ENCODE results near the gene PPP3CA.

Gene PPP3CA

GRCh38 chr4:101284546-101284945 is 62.8 kb downstream of the PPP3CA start:
- Histone ChIP-seq H3K36me3 (ENCODE audit: control insufficient read depth, insufficient read depth, low read length) (no peaks in the 10 kb centered on the region), H3K4me3 (ENCODE audit: low read depth, low read length) (no peak overlapping the region), H3K9ac (ENCODE audit: low read depth, low read length) (no peak overlapping the region), H3K9me3 (ENCODE audit: control insufficient read depth, insufficient read depth, low read length) (no peaks in the 10 kb centered on the region), H3K27me3 (ENCODE audit: control insufficient read depth, insufficient read depth, low read length) (no peaks in the 10 kb centered on the region), H3K4me1 (ENCODE audit: control insufficient read depth, insufficient read depth, low read length) (peaks cover 38% of the 10 kb centered on the region)

- Histone ChIP-seq H3K9ac (ENCODE audit: low read depth, low read length) (no peak overlapping the region), H3K9me3 (ENCODE audit: control insufficient read depth, insufficient read depth, low read length) (no peaks in the 10 kb centered on the region), H3K27me3 (ENCODE audit: control insufficient read depth, insufficient read depth, low read length) (no peaks in the 10 kb centered on the region), H3K4me3 (ENCODE audit: low read depth, low read length) (no peak overlapping the region), H3K36me3 (ENCODE audit: control insufficient read depth, insufficient read depth, low read length) (no peaks in the 10 kb centered on the region), H3K4me1 (ENCODE audit: control insufficient read depth, insufficient read depth, low read length) (peaks cover 39% of the 10 kb centered on the region)
Observed at GRCh38 chr4:101283434-101283833, 63.9 kb downstream of the PPP3CA start.

GRCh38 chr4:101282076-101282844 is 65.1 kb downstream of the PPP3CA start:
- no peaks in the 10 kb centered on the region for H3K36me3 ChIP-seq (ENCODE audit: control insufficient read depth, insufficient read depth, low read length)
- no peak overlapping the region for H3K4me3 ChIP-seq (ENCODE audit: low read depth, low read length)
- H3K9ac ChIP-seq (ENCODE audit: low read depth, low read length) = no peak overlapping the region
- peaks cover 32% of the 10 kb centered on the region for H3K4me1 ChIP-seq (ENCODE audit: control insufficient read depth, insufficient read depth, low read length)
- H3K27me3 ChIP-seq (ENCODE audit: control insufficient read depth, insufficient read depth, low read length) = no peaks in the 10 kb centered on the region
- no peaks in the 10 kb centered on the region for H3K9me3 ChIP-seq (ENCODE audit: control insufficient read depth, insufficient read depth, low read length)

GRCh38 chr4:101280866-101281600 is 66.3 kb downstream of the PPP3CA start:
- no peak overlapping the region for H3K9ac ChIP-seq (ENCODE audit: low read depth, low read length)

GRCh38 chr4:101279377-101279871 is 67.9 kb downstream of the PPP3CA start:
- Histone ChIP-seq H3K27me3 (ENCODE audit: control insufficient read depth, insufficient read depth, low read length) (no peaks in the 10 kb centered on the region), H3K36me3 (ENCODE audit: control insufficient read depth, insufficient read depth, low read length) (no peaks in the 10 kb centered on the region), H3K4me3 (ENCODE audit: low read depth, low read length) (no peak overlapping the region), H3K9me3 (ENCODE audit: control insufficient read depth, insufficient read depth, low read length) (no peaks in the 10 kb centered on the region), H3K4me1 (ENCODE audit: control insufficient read depth, insufficient read depth, low read length) (peaks cover 25% of the 10 kb centered on the region), H3K9ac (ENCODE audit: low read depth, low read length) (no peak overlapping the region)

More at GRCh38 chr4:101280866-101281600, 66.3 kb downstream of the PPP3CA start:
- H3K4me1 ChIP-seq (ENCODE audit: control insufficient read depth, insufficient read depth, low read length) = peaks cover 25% of the 10 kb centered on the region
- H3K9me3 ChIP-seq (ENCODE audit: control insufficient read depth, insufficient read depth, low read length) = no peaks in the 10 kb centered on the region
- H3K4me3 ChIP-seq (ENCODE audit: low read depth, low read length) = no peak overlapping the region
- H3K27me3 ChIP-seq (ENCODE audit: control insufficient read depth, insufficient read depth, low read length) = no peaks in the 10 kb centered on the region
- H3K36me3 ChIP-seq (ENCODE audit: control insufficient read depth, insufficient read depth, low read length) = no peaks in the 10 kb centered on the region

GRCh38 chr4:101277671-101278070 is 69.7 kb downstream of the PPP3CA start:
- H3K36me3 ChIP-seq (ENCODE audit: control insufficient read depth, insufficient read depth, low read length) = no peaks in the 10 kb centered on the region
- H3K4me3 ChIP-seq (ENCODE audit: low read depth, low read length) = no peak overlapping the region
- peaks cover 14% of the 10 kb centered on the region for H3K4me1 ChIP-seq (ENCODE audit: control insufficient read depth, insufficient read depth, low read length)
- H3K9ac ChIP-seq (ENCODE audit: low read depth, low read length) = no peak overlapping the region
- no peaks in the 10 kb centered on the region for H3K9me3 ChIP-seq (ENCODE audit: control insufficient read depth, insufficient read depth, low read length)
- no peaks in the 10 kb centered on the region for H3K27me3 ChIP-seq (ENCODE audit: control insufficient read depth, insufficient read depth, low read length)

GRCh38 chr4:101276661-101277060 is 70.7 kb downstream of the PPP3CA start:
- H3K27me3 ChIP-seq (ENCODE audit: control insufficient read depth, insufficient read depth, low read length) = no peaks in the 10 kb centered on the region
- no peak overlapping the region for H3K4me3 ChIP-seq (ENCODE audit: low read depth, low read length)
- H3K4me1 ChIP-seq (ENCODE audit: control insufficient read depth, insufficient read depth, low read length) = peaks cover 9% of the 10 kb centered on the region
- H3K9ac ChIP-seq (ENCODE audit: low read depth, low read length) = no peak overlapping the region
- no peaks in the 10 kb centered on the region for H3K9me3 ChIP-seq (ENCODE audit: control insufficient read depth, insufficient read depth, low read length)
- H3K36me3 ChIP-seq (ENCODE audit: control insufficient read depth, insufficient read depth, low read length) = no peaks in the 10 kb centered on the region

- no peaks in the 10 kb centered on the region for H3K36me3 ChIP-seq (ENCODE audit: control insufficient read depth, insufficient read depth, low read length)
- H3K27me3 ChIP-seq (ENCODE audit: control insufficient read depth, insufficient read depth, low read length) = no peaks in the 10 kb centered on the region
- no peak overlapping the region for H3K4me3 ChIP-seq (ENCODE audit: low read depth, low read length)
- no peak overlapping the region for H3K9ac ChIP-seq (ENCODE audit: low read depth, low read length)
- H3K9me3 ChIP-seq (ENCODE audit: control insufficient read depth, insufficient read depth, low read length) = no peaks in the 10 kb centered on the region
- H3K4me1 ChIP-seq (ENCODE audit: control insufficient read depth, insufficient read depth, low read length) = peaks cover 4% of the 10 kb centered on the region
Observed at GRCh38 chr4:101274888-101275752, 72.2 kb downstream of the PPP3CA start.

- H3K27me3 ChIP-seq (ENCODE audit: control insufficient read depth, insufficient read depth, low read length) = no peaks in the 10 kb centered on the region
- no peaks in the 10 kb centered on the region for H3K4me1 ChIP-seq (ENCODE audit: control insufficient read depth, insufficient read depth, low read length)
- no peaks in the 10 kb centered on the region for H3K9me3 ChIP-seq (ENCODE audit: control insufficient read depth, insufficient read depth, low read length)
- no peak overlapping the region for H3K9ac ChIP-seq (ENCODE audit: low read depth, low read length)
- H3K36me3 ChIP-seq (ENCODE audit: control insufficient read depth, insufficient read depth, low read length) = no peaks in the 10 kb centered on the region
- H3K4me3 ChIP-seq (ENCODE audit: low read depth, low read length) = no peak overlapping the region
Observed at GRCh38 chr4:101271516-101271915, 75.8 kb downstream of the PPP3CA start.

GRCh38 chr4:101269682-101270081 is 77.6 kb downstream of the PPP3CA start:
- Histone ChIP-seq H3K4me1 (ENCODE audit: control insufficient read depth, insufficient read depth, low read length) (no peaks in the 10 kb centered on the region), H3K36me3 (ENCODE audit: control insufficient read depth, insufficient read depth, low read length) (no peaks in the 10 kb centered on the region), H3K9me3 (ENCODE audit: control insufficient read depth, insufficient read depth, low read length) (no peaks in the 10 kb centered on the region), H3K9ac (ENCODE audit: low read depth, low read length) (no peak overlapping the region), H3K4me3 (ENCODE audit: low read depth, low read length) (no peak overlapping the region), H3K27me3 (ENCODE audit: control insufficient read depth, insufficient read depth, low read length) (no peaks in the 10 kb centered on the region)

GRCh38 chr4:101265816-101266172 is 81.5 kb downstream of the PPP3CA start:
- no peaks in the 10 kb centered on the region for H3K4me1 ChIP-seq (ENCODE audit: control insufficient read depth, insufficient read depth, low read length)
- H3K36me3 ChIP-seq (ENCODE audit: control insufficient read depth, insufficient read depth, low read length) = no peaks in the 10 kb centered on the region

More at GRCh38 chr4:101265816-101266172, 81.5 kb downstream of the PPP3CA start:
- Histone ChIP-seq H3K27me3 (ENCODE audit: control insufficient read depth, insufficient read depth, low read length) (no peaks in the 10 kb centered on the region), H3K9ac (ENCODE audit: low read depth, low read length) (no peak overlapping the region), H3K4me3 (ENCODE audit: low read depth, low read length) (no peak overlapping the region), H3K9me3 (ENCODE audit: control insufficient read depth, insufficient read depth, low read length) (no peaks in the 10 kb centered on the region)
